GM21786 (cell line): ENCODE data around the gene HECTD2.
"Not testable (repeated sequence)": the region's sequence is repeated elsewhere in the genome, so short reads cannot be mapped to it uniquely, and the experiment has no call there.

Experiments
- ATAC-seq: cut with Tn5 transposase; IDR thresholded peaks from one replicate; pipeline ENCODE4 v1.9.1; 2021; ENCODE audit not compliant: unreplicated experiment

HECTD2 gene

DNA sequence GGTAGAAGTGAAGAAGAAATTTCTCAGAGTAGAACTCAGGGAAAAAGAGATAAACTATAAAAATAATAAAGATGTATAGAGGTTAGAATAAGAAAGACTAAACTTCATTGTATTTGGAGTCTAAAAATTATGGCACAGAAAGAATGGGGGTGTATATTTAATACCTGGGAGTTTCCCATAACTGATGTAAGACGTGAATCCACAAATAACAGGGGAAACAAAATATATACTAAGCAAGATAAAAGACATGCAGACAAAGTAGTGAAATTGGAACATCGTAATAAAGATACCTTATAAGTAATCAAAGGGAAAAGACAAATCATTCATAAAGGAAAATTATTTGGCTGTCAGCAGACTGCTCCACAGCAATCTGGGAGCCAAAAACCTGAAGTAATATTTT lies 62.8 kb downstream of the HECTD2 start:
- ATAC-seq, result no peak

DNA sequence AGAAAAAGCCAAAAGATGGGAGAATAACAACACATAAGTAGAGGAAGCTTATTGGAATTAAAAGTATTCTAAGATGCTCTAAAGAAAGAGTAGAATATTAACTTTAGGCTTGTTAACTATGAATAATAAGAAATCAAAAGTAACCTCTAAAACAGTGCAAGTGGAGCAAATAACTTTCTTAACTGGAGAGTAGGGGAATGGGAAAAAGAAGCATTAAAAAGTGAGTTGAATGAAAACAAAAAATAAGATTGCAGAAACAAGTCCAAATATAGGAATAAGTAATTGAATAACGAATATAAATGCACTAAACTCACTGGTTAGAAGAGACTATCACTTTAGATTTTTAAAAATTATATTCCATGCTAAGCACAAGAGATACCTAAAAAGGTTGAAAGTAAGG lies 63.9 kb downstream of the HECTD2 start:
- ATAC-seq, result no peak

DNA sequence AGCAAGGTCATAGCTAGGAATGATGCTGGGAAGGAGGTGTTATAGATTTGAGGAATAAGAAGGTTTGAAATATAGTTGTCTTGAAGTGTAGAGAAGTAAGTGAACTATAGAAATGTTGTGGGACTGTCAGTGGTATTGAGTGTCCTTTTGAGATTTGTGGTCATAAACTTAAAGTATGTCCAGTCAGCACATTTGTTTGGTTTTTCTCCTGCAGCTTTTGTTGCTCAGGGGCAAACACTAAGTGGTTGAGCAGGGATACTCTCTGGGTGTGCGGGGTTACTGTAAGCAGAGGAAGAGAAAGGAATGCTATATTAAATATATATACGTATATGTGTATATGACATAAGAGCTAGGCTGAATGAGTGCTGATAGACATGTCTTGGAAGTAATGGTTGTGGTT lies 67.1 kb downstream of the HECTD2 start:
- no peak for ATAC-seq

DNA sequence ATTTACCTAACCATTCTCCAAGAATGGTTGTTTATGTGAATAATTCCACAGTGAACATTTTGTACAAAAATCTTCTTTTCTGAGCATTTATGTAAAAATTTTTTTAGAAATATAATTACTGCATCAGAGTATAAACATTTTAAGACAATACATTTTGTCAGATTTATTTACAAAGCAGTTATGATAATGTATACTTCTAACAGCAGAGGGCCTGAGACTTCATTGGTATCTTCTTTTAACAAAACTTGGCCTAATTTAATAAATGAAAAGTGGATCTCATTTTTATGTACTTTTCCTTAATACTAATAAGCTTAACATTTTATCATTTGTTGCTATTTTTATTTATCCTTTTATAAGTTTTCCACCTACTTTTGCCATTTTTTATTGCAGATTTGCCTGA lies 69.4 kb downstream of the HECTD2 start:
- no peak for ATAC-seq

DNA sequence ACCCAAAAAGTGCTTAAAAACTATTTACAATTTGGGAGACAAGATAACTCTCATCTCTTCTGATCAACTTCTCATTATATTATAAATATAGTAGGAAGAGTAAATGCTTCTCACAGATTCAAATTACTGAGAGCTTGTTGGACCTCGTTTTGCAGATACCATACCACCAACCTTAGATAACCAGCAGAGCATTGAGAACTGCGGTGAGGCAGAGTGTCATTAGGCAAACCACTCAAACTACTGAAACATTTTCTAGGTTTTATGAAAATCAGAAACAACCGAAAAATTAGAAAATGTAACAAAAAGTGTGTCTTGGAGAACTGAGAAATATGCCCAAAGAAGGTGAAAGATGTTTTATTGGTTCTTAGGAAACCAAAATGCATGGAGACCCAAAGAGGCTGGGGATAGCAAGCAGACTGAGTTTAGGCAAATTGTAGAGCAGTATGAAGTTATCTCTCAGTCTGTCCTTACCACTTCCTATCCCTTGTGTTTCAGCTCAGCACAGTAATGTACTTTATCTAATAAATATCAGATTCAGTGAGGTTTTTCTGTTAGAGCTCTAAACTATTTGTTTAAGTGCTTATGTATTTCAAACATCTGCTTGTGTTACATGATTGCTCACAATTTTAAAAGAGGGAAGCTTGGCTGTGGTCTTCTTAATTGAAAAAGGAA lies 77.9 kb downstream of the HECTD2 start:
- ATAC-seq, result no peak

DNA sequence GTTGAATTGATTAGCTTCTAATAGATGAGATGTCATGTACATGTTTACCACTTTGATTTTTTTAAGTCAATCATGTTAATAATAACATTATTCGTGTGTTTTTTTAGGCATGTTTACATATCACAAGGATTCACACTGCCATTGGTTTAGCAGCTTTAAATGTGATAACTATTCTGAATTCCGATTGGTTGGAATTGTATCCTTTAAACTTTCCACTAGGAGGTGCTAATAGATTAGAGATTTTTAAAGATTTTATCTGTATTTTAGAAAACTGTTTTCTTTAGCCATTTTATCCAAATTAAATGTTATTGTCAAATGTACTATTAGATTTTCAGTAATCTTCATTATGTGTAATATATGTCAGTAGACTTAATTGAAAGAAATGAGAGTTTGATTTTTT lies 83.2 kb downstream of the HECTD2 start:
- no peak for ATAC-seq

DNA sequence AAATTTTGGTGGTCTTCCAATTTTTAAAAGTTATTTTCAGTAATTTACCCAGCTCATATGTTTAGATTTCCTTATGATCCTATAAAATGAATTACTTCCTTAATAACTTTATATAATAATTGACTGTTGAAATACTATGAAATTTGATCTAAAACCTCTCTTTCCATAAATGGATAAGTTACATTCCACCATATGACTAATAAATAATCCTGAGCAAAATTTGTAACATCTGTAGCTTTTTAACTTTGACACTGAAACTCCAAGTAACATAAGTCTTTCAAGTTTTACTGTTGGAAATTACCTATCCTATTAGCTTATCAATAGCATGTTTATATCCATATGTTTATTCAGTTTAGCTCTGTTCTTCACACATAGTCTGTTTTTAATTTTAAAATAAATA lies 85.3 kb downstream of the HECTD2 start:
- no peak for ATAC-seq

DNA sequence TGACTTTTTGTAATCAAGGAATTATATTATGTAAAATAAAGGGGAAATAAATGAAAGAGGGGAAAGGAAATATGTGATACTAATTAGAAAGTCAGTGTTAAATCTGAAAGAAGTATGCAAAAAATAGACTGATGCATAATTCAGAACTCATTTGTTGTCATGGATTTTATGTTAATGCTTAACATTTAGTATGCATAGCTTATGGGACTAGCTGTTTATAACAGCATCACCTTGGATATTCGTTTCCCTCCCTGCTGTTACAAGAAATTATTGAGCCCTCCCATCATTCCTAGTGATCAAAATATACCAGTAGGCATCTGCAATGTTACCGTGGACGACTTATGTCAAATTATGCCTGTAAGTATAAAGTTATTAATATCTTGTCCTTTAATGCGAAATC lies 85.9 kb downstream of the HECTD2 start:
- ATAC-seq, result no peak

DNA sequence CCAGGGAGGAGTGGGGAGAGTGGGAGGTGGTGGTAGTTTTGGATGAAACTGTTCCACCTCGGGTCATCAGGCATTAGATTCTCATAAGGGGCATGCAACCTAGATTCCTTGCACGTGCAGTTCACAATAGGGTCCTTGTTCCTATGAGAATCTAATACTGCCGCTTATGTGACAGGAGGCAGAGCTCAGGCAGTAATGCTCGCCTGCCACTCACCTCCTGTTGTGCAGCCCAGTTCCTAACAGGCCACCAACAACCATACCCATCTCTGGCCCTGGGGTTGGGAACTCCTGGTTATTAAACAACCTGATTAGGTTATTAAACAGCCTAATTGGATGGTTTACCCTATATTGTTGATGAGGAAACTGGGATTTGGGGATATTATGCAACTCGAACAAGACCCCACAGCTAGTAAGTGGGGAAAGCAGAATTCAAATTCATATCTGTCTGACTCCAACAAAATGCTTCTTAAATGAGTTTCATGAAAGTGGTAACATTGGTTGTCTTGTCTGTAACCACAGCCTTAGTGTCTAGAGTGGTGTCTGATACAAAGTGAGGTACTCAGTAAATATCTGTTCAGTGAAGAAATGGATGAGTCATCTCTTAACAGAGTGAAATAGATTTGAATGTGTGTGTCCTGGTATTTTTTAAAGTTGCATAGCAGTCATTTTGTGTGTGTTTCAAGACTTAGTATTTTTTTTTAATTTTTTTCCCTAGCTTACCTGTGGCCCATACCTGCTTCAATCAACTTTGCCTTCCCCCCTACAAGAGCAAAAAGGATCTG lies 101.6 kb downstream of the HECTD2 start:
- no peak for ATAC-seq

DNA sequence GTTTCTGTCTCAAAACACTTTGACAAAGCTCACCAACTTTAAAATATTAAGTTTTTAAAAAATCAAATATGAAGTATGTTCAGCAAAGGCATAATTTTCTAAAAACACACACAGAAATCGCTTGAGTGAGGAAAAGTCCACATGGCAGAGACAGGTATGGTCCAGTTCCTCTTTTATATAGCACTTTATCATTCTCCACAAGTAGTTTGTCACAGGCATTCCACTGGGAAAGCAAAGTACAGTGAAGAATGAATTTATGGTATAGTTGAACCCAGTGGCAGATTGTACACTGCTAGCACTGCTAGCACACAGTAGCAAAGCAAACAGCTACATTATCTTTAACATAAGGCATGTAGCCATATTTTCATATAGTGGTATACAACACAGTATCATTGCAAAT lies 102.3 kb downstream of the HECTD2 start:
- ATAC-seq, result no peak

DNA sequence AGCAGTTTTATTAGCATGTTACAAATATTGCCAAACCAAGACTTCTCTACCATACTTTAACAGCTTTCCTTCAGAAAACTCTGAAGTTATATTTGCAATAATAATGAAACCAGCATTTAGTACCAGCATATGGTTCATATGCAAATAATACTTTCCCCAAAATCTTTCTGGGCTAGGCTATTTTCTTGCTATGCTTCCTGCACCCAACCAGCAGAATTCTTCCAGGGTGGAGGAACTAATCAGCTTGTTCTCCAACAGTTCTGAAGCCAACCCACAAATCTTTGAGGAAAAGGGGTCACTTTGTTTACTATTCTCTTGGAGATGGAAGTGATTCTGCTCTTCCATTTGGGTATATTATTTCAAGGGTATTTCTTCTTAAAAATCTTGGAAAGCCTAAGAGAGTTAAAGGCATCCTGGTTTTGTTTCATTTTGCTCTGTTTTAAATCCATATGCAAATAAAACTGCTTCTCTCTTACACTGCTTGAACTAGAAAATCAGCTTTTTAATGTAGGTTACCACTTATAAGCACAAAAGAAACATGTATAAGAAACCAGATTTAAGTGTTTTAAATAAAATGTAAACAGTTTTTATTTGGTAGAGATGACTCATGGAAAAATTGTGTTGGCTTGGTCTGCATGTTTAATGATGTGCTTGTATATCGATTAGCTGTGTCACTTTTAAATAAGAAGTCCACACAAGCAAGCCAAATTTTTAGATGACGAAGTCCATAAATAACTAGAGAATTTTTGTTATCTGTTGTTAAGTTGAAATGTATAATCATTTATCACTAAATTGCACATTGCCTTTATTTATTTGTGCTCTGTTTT lies 103.7 kb downstream of the HECTD2 start:
- no peak for ATAC-seq

DNA sequence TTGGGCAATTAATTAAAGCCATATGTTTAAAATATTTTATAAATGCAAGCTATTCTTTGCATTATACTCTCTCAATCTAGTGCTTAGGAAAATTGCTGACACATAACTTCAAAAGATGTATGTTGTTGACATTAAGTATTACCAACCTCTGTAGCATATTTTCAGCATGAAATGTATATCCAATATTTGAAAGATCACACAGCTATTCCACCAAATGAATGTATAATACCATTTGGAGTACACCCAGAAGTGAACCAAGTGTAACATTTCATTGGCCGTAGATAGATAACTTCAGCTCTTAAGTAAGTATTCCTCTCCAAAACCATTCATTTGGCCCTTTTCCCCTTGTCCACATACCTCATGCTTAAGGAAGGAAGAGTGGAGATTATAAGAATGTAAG lies 104.6 kb downstream of the HECTD2 start:
- no peak for ATAC-seq

DNA sequence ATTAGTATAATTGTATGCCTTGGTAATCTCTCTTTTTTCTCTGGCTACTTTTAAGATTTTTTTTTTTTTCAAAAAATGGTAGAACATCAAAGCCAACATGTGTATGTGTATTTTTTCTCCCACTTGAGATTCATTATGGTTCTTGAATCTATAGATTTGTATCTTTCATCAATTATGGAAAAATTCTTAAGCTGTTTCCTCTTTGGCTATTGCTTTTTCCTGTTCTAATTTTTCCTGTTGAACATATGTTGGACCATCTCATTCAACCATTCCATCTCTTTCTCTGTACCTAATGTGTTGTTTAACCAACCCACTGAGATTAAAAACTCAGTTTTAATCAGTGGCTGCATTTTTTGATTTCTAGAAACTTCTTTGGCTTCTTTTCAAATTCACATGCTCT lies 107.2 kb downstream of the HECTD2 start:
- ATAC-seq, result no peak

DNA sequence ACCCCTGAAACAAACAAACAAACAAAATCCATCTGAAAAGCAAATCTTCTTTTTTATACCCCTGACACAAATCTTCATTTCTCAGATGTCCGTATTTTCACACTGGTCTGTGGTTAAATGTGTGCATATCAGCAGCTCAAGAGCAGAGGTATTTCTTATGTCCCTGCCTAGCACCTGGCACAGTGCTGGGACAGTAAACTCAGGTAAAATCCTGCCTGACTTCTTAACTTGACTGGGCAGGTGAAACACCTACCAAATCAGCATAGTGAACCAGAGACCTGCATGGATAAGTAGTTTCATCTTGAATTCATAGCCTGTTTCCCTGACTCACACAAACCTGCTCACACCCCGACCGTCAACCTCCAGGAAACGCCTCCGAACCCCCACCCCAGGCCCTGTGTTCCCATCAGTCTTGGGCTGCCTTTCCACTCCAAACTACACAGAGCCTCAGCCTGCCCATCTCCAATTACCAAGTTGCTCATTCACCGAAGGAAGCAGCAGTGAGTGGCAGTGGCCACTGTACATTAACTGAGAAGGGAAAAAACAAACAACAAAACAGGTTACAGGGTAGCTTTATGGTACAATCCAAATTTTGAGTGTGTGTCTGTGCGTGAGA lies 109.9 kb downstream of the HECTD2 start:
- no peak for ATAC-seq

DNA sequence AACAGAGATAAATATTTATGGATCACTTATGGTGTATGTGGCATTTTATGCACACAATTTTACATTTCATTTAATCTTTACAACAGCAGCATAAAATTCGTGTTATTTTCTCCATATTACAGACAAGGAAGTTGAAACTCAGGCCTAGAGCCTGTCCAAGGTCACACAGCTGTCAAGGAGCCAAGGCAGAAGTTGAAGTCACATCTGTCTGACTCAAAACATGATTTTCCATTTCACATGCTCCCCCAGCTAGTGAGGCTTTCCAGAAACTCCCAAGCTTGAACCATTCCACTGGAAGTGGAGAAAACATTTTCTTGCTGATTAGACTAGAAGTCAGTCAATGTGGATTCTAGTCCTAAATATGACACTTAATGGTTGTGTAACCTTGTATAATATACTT lies 110.5 kb downstream of the HECTD2 start:
- no peak for ATAC-seq

DNA sequence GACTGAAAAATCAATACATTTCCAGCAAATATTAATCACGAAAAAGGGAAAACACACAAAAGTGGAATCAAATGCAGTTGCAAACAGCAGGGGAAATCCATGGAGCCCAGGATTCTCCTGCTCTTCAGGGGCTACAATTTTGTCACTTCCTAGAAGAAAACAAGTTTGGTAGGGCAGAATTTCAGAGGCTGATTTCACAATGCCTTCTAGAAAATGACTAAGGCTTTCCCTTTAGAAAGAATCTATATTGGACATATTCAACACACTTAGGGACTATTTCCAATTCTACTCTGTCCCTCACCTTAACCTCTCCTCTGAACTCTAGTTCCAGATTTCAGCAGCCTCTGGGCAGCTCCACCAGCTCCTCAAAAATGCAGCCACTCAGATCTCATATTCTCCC lies 111.3 kb downstream of the HECTD2 start:
- ATAC-seq, result no peak

DNA sequence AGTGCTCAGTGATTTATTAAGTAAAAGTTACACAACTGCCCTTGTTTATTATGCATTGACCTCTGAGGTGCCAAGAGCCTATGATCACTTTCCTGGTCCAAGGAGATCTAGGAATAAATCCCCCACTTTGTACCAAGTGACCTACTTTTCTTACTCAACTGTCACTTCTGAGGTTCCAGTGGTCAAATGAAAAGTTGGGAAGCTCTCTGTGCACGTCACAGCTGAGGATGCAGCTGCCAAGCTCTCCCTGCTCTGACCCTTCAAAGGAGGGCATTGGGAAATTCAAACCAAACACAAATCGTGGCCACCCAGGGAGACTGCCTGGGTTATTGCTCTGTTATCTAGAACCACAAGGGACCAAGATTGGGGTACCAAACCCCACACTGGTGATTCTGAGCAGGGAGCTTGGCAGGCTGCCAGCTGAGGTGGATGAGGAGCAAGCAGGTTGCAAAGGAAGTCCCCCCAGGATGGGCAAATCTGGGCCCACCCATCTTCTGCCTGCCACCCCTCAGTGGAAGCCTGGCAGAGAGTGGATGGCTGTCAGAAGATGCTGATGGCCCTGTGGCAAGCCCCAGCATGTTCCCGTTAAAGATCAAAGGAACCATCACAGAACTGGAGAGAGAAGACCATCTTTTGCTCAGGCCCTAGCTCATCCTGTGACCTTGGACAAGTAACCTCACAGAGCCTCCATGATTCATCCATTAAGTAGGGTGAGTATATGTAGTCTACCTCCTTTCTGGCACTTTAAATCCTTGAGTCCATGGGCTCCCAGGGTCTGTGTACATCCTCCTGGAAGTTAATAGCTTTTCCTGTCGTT lies 116.0 kb downstream of the HECTD2 start:
- no peak for ATAC-seq

DNA sequence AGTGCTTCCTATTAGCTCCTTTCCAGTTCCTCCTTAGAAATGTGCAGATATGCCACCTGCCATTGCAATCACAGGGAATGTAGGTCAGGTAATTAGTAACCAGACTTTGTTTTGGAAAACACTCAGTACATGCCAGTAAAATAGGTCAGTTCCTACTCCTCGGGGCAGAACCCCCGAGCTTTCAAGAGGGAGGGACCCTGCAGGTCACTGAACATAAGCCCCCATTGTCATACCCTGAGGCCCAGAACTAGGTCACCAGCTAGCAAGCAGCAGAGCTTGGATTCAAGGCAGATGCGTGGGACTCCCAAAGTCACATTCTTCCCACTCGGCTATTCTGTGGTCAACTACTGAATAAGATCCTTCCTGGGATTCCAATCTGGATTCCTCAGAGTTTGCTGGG lies 117.9 kb downstream of the HECTD2 start:
- no peak for ATAC-seq

DNA sequence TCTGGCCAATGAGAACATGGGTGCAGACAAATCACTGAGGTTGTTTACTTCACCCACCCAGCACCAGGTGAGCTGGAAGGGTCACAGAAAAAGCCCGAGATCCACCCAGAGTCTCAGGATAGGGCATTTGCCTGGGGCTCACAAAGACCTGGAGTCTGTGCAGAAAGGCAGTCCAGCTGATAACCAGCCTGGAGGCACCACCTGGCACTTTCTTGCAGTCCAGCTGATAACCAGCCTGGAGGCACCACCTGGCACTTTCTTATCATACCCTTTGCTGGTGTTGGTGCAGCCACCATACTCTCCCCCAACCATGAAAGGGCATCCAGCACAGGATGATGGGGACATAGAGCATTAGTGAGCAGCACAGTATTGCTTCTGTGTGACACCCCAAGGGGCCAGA lies 118.6 kb downstream of the HECTD2 start:
- no peak for ATAC-seq

DNA sequence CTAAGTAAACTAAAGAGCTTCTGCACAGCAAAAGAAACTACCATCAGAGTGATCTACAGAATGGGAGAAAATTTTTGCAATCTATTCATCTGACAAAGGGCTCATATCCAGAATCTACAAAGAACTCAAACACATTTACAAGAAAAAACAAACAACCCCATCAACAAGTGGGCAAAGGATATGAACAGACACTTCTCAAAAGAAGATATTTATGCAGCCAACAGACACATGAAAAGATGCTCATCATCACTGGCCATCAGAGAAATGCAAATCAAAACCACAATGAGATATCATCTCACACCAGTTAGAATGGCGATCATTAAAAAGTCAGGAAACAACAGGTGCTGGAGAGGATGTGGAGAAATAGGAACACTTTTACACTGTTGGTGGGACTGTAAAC lies 124.6 kb downstream of the HECTD2 start:
- not testable (repeated sequence) for ATAC-seq

DNA sequence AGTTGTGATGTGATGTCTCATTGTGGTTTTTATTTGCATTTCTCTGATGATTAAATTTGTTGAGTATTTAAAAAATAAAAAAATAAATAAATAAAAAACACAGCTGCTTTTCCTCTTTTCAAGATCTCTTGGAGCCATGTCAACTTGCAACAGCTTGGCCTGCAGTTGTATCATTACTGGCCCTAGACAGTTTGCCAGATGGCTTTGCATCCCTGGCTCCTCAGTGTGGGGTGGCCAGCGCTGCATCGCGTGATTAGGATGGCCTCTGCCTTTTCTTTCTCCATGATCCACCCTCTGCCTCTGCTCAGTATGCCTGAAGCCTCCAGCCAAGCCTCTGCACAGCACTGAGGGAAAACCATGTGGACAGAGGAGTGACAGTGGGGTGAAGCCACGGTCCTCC lies 126.0 kb downstream of the HECTD2 start:
- no peak for ATAC-seq
